ENCODE results near the gene IL17RD. TPM values are rescaled to one million over a fixed set of nuclear protein-coding genes. Genes with fewer than 3 reads are reported as not detected.

IL17RD gene
- total RNA-seq: not detected
- 0 to 0.46 reads per million in 2 donors for total RNA-seq

GRCh38 chr3:57164657-57165573 is at the start of gene IL17RD:
Gene IL17RD (minus strand): TSS chr3:57165353. CDS start chr3:57165286, 67 bp downstream.
- ATAC-seq: peak; percentile 74
- H3K36me3 Mint-ChIP-seq (ENCODE audit: low read depth): peaks cover 11% of the 10 kb centered on the region
- DNase-seq: peak in 2 of 3 donors; percentile 26 to 39
- peaks cover 15% of the 10 kb centered on the region for H3K4me1 Mint-ChIP-seq
- H3K9me3 ChIP-seq (ENCODE audit: control insufficient read depth, low read length, poor library complexity, severe bottlenecking): no peaks in the 10 kb centered on the region
- H3K27me3 Mint-ChIP-seq: peaks cover 76% of the 10 kb centered on the region
- peak within 1 kb of the TSS; percentile 91 for H3K4me3 Mint-ChIP-seq
- H3K27ac Mint-ChIP-seq: no peak within 1 kb of the TSS

GRCh38 chr3:57206423-57206822 is 41.3 kb upstream of the IL17RD start:
- no peak for DNase-seq
- Mint-ChIP-seq H3K4me1 (no peaks in the 10 kb centered on the region), H3K27me3 (no peaks in the 10 kb centered on the region), H3K4me3 (no peak overlapping the region), H3K36me3 (ENCODE audit: low read depth) (no peaks in the 10 kb centered on the region), H3K27ac (no peak overlapping the region)
- no peak for ATAC-seq
- no peaks in the 10 kb centered on the region for H3K9me3 ChIP-seq (ENCODE audit: control insufficient read depth, low read length, poor library complexity, severe bottlenecking)

- peaks cover 20% of the 10 kb centered on the region for H3K27me3 Mint-ChIP-seq
- H3K36me3 Mint-ChIP-seq (ENCODE audit: low read depth): no peaks in the 10 kb centered on the region
- no peak within 1 kb of the TSS for H3K4me3 Mint-ChIP-seq
- no peak for DNase-seq
- H3K27ac Mint-ChIP-seq: no peak within 1 kb of the TSS
- no peaks in the 10 kb centered on the region for H3K4me1 Mint-ChIP-seq
- no peak for ATAC-seq
- no peaks in the 10 kb centered on the region for H3K9me3 ChIP-seq (ENCODE audit: control insufficient read depth, low read length, poor library complexity, severe bottlenecking)
Measured at GRCh38 chr3:57199895-57200297, 34.7 kb upstream of the IL17RD start, which contains the start of gene HESX1. Gene HESX1 (minus strand): TSS chr3:57199978. CDS start chr3:57199918, 60 bp downstream.

- ATAC-seq: no peak
- H3K9me3 ChIP-seq (ENCODE audit: control insufficient read depth, low read length, poor library complexity, severe bottlenecking): no peaks in the 10 kb centered on the region
- Mint-ChIP-seq H3K36me3 (ENCODE audit: low read depth) (no peaks in the 10 kb centered on the region), H3K27ac (no peak overlapping the region), H3K27me3 (peaks cover 39% of the 10 kb centered on the region), H3K4me1 (no peaks in the 10 kb centered on the region), H3K4me3 (no peak overlapping the region)
- no peak for DNase-seq
Measured at GRCh38 chr3:57194641-57195040, 29.5 kb upstream of the IL17RD start.

- H3K27ac Mint-ChIP-seq: no peak overlapping the region
- H3K4me1 Mint-ChIP-seq: no peaks in the 10 kb centered on the region
- DNase-seq (no peak), ATAC-seq (no peak)
- H3K4me3 Mint-ChIP-seq: no peak overlapping the region
- H3K36me3 Mint-ChIP-seq (ENCODE audit: low read depth): no peaks in the 10 kb centered on the region
- H3K9me3 ChIP-seq (ENCODE audit: control insufficient read depth, low read length, poor library complexity, severe bottlenecking): no peaks in the 10 kb centered on the region
- peaks cover 30% of the 10 kb centered on the region for H3K27me3 Mint-ChIP-seq
Measured at GRCh38 chr3:57192028-57192427, 26.9 kb upstream of the IL17RD start.

- H3K27me3 Mint-ChIP-seq: peaks cover 32% of the 10 kb centered on the region
- no peak overlapping the region for H3K4me3 Mint-ChIP-seq
- no peaks in the 10 kb centered on the region for H3K36me3 Mint-ChIP-seq (ENCODE audit: low read depth)
- ATAC-seq (no peak), DNase-seq (no peak)
- H3K9me3 ChIP-seq (ENCODE audit: control insufficient read depth, low read length, poor library complexity, severe bottlenecking): no peaks in the 10 kb centered on the region
- H3K27ac Mint-ChIP-seq: no peak overlapping the region
- H3K4me1 Mint-ChIP-seq: no peaks in the 10 kb centered on the region
Measured at GRCh38 chr3:57184526-57184925, 19.4 kb upstream of the IL17RD start.

GRCh38 chr3:57179580-57180410 is 14.6 kb upstream of the IL17RD start:
- no peak overlapping the region for H3K4me3 Mint-ChIP-seq
- peaks cover 2% of the 10 kb centered on the region for H3K36me3 Mint-ChIP-seq (ENCODE audit: low read depth)
- no peaks in the 10 kb centered on the region for H3K4me1 Mint-ChIP-seq
- no peak overlapping the region for H3K27ac Mint-ChIP-seq
- DNase-seq: no peak
- no peak for ATAC-seq
- no peaks in the 10 kb centered on the region for H3K9me3 ChIP-seq (ENCODE audit: control insufficient read depth, low read length, poor library complexity, severe bottlenecking)
- H3K27me3 Mint-ChIP-seq: peaks cover 44% of the 10 kb centered on the region

- Mint-ChIP-seq H3K4me1 (no peaks in the 10 kb centered on the region), H3K27me3 (peaks cover 58% of the 10 kb centered on the region), H3K36me3 (ENCODE audit: low read depth) (peaks cover 2% of the 10 kb centered on the region), H3K27ac (no peak overlapping the region), H3K4me3 (no peak overlapping the region)
- no peaks in the 10 kb centered on the region for H3K9me3 ChIP-seq (ENCODE audit: control insufficient read depth, low read length, poor library complexity, severe bottlenecking)
- no peak for ATAC-seq
- no peak for DNase-seq
Measured at GRCh38 chr3:57176045-57176444, 10.9 kb upstream of the IL17RD start.

GRCh38 chr3:57173687-57174086 is 8.5 kb upstream of the IL17RD start:
- H3K36me3 Mint-ChIP-seq (ENCODE audit: low read depth): peaks cover 2% of the 10 kb centered on the region
- peaks cover 4% of the 10 kb centered on the region for H3K4me1 Mint-ChIP-seq
- peaks cover 69% of the 10 kb centered on the region for H3K27me3 Mint-ChIP-seq
- no peaks in the 10 kb centered on the region for H3K9me3 ChIP-seq (ENCODE audit: control insufficient read depth, low read length, poor library complexity, severe bottlenecking)
- ATAC-seq (no peak), DNase-seq (no peak)
- no peak overlapping the region for H3K4me3 Mint-ChIP-seq
- no peak overlapping the region for H3K27ac Mint-ChIP-seq

- peaks cover 4% of the 10 kb centered on the region for H3K36me3 Mint-ChIP-seq (ENCODE audit: low read depth)
- no peaks in the 10 kb centered on the region for H3K9me3 ChIP-seq (ENCODE audit: control insufficient read depth, low read length, poor library complexity, severe bottlenecking)
- peaks cover 4% of the 10 kb centered on the region for H3K4me1 Mint-ChIP-seq
- H3K27me3 Mint-ChIP-seq: peaks cover 81% of the 10 kb centered on the region
- DNase-seq: no peak
- no peak for ATAC-seq
- no peak overlapping the region for H3K4me3 Mint-ChIP-seq
- no peak overlapping the region for H3K27ac Mint-ChIP-seq
Measured at GRCh38 chr3:57170946-57171345, 5.8 kb upstream of the IL17RD start.

GRCh38 chr3:57169872-57170623 is 4.9 kb upstream of the IL17RD start:
- no peaks in the 10 kb centered on the region for H3K9me3 ChIP-seq (ENCODE audit: control insufficient read depth, low read length, poor library complexity, severe bottlenecking)
- H3K4me3 Mint-ChIP-seq: peak overlapping the region; percentile 12
- DNase-seq: peak; percentile 35 to 51 (median 42)
- H3K36me3 Mint-ChIP-seq (ENCODE audit: low read depth): peaks cover 4% of the 10 kb centered on the region
- peaks cover 80% of the 10 kb centered on the region for H3K27me3 Mint-ChIP-seq
- peak; percentile 82 for ATAC-seq
- H3K27ac Mint-ChIP-seq: no peak overlapping the region
- H3K4me1 Mint-ChIP-seq: peaks cover 6% of the 10 kb centered on the region

GRCh38 chr3:57169108-57169507 is 4.0 kb upstream of the IL17RD start:
- no peak for DNase-seq
- H3K9me3 ChIP-seq (ENCODE audit: control insufficient read depth, low read length, poor library complexity, severe bottlenecking): no peaks in the 10 kb centered on the region
- Mint-ChIP-seq H3K4me3 (no peak overlapping the region), H3K36me3 (ENCODE audit: low read depth) (peaks cover 2% of the 10 kb centered on the region), H3K27me3 (peaks cover 80% of the 10 kb centered on the region), H3K27ac (no peak overlapping the region), H3K4me1 (peaks cover 10% of the 10 kb centered on the region)
- ATAC-seq: no peak

- ATAC-seq (no peak), DNase-seq (no peak)
- H3K27ac Mint-ChIP-seq: no peak overlapping the region
- peaks cover 2% of the 10 kb centered on the region for H3K36me3 Mint-ChIP-seq (ENCODE audit: low read depth)
- H3K4me3 Mint-ChIP-seq: no peak overlapping the region
- H3K4me1 Mint-ChIP-seq: peaks cover 10% of the 10 kb centered on the region
- no peaks in the 10 kb centered on the region for H3K9me3 ChIP-seq (ENCODE audit: control insufficient read depth, low read length, poor library complexity, severe bottlenecking)
- H3K27me3 Mint-ChIP-seq: peaks cover 78% of the 10 kb centered on the region
Measured at GRCh38 chr3:57168151-57168550, 3.0 kb upstream of the IL17RD start.
